ENCODE measurements around the gene KIF25.
A peak's percentile ranks its signal among the peaks of the same experiment; 100 is the strongest.

The KIF25 gene

DNA sequence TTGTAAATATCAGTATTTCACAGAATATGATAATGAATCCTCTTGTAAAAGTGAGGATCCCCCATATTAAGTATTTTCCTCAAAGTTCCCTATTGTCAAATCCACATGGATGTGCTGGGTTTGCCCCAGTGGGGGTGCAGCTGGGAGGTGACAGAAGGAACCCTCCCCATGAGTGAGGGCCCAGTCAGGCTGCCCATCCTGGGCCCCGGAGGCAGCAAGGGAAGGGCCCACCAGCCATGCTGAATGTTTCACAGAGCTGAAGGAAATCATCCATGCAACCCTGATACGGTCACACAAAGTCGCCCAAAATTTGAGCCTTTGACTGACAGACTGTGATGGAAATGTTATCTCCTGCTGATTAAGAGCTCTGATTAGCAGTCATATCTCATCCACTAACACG lies 41.8 kb downstream of the KIF25 start:
- DNase-seq: no peak

- DNase-seq: no peak
Measured at GRCh38 chr6:168039849-168040248, 42.4 kb downstream of the KIF25 start.

- no peak for DNase-seq
Measured at GRCh38 chr6:168040856-168041496, 43.5 kb downstream of the KIF25 start.

GRCh38 chr6:168041928-168042327 lies 44.5 kb downstream of the KIF25 start:
- no peak for DNase-seq

- no peak for DNase-seq
Measured at GRCh38 chr6:168042426-168043192, 45.1 kb downstream of the KIF25 start.

DNA sequence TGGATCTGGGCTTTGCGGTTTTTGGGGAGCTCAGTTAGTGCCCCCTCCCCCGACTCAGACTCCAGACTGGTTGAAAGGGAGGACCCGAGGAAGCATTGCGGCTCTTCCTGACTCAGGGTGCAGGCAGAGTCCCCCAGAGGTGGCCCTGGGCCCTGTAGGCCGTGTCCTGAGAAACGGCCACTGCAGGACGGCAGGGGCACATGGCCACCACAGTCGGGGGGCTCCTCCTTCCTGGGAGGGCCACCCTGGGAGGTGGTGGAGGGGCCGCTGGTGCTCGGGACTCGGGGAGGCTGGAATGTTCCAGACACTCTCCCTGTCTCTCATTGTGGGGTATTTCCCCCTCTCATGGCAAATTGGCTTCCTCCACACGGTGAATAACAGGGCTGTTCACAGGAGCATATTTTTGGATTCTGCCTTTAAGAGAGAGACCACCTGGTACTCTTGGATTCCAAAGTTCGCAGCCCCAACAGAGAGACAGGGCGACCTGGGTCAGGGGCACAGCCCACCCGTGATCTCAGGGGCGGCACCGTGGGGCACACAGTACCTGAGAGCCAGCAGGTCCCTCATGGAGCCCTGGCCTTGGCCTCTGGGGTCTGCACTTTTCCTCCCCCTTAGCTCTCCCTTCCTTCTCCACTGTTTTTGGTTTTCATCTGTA lies 45.8 kb downstream of the KIF25 start:
- no peak for DNase-seq

GRCh38 chr6:168043848-168044415 lies 46.5 kb downstream of the KIF25 start:
- DNase-seq: no peak

GRCh38 chr6:168044521-168045130 lies 47.2 kb downstream of the KIF25 start:
- no peak for DNase-seq

DNA sequence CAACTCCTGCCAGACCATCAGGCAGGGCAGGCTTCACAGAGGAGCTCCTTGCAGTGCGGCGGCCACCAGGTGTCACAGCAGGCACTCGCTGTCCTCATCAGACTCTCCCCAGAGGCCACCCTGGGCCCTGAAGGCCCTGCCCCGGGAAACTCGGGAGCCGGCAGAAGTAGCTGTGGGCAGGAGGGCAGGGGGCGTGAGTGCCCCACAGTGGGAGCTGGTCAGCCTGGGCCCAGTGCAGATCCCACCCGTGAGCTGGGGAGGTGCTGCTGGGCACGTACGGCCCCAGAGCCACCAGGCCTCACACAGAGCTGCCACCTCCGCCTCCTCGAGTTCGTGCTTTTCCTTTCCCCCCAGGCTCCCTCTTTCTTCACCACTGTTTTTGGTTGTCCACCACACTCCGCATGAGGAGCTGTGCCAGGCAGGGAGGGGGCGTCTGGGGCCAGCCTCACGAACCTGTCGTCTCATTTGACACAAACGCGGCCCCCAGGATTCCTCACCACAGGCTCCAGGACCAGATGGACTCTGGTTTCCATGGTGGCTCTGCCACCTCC lies 47.7 kb downstream of the KIF25 start:
- no peak for DNase-seq

GRCh38 chr6:168045706-168046620 lies 48.5 kb downstream of the KIF25 start:
- no peak for DNase-seq

DNA sequence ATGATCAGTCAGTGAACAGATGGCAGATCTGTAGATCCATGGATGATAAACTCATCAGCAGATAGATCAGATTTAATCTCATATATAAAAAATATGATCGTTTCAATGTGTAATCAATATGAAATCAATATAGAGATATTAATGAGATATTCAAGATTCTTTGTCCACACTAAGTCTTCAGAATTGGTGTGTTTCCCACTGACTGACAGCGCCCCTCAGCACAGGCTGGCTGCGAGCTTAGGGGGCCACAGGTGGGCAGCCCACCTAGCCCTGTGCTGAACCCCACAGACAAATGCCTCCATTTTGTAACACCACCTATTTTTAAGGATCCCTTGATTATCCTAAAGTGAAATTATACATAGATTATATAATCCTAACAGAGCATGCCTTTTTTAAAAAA lies 49.2 kb downstream of the KIF25 start:
- DNase-seq: no peak

GRCh38 chr6:168047841-168048723 lies 50.6 kb downstream of the KIF25 start:
- DNase-seq: no peak

DNA sequence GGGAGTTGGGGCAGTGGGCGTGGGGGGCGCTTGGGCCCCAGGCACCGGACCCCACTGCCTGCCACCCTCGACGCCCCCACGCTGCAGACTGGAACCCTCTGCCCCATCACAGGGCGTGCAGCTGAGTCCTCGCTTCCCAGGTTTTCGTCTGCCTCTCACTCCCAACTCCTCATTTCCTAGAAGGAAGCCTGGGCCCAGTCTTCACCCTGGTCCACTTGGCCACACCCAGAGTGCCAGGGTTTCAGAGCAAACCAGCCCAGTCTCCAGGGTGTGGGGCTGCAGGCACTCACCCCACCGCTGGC lies 51.2 kb downstream of the KIF25 start:
- DNase-seq: no peak

GRCh38 chr6:168049277-168049676 lies 51.8 kb downstream of the KIF25 start:
- DNase-seq: no peak

GRCh38 chr6:168049706-168050224 lies 52.3 kb downstream of the KIF25 start:
- no peak for DNase-seq

DNA sequence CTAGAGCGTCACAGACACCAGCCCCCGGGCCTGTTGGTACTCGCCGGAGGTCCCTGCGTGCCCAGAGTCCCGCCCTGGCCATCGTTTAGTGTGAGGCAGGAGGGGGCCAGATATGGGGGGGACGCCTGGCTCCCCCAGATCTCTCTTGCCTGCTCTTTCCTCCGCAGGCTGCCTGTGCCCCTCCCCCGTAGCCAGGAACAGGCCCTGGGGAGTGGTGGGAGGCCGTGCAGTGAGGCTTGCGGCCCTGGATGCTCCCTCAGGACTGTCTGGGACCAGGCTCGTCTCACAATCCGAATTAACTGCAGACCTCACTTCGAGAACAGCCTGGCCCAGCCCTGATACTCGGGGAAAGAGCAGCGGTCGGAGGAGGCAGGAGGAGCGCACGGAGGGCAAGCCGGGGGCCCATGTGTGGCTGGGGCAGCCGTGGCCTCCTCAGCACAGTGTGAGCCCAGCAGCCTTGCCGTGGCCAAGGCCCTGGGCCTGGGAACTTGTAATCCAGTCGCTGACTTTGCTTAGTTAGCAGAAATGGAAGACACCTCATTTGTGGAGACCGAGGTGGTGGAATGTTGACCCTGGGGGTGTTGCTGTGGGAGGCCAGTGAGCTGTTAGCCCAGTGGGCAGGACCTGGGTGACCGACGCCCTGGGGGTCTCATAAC lies 52.9 kb downstream of the KIF25 start:
- no peak for DNase-seq

DNA sequence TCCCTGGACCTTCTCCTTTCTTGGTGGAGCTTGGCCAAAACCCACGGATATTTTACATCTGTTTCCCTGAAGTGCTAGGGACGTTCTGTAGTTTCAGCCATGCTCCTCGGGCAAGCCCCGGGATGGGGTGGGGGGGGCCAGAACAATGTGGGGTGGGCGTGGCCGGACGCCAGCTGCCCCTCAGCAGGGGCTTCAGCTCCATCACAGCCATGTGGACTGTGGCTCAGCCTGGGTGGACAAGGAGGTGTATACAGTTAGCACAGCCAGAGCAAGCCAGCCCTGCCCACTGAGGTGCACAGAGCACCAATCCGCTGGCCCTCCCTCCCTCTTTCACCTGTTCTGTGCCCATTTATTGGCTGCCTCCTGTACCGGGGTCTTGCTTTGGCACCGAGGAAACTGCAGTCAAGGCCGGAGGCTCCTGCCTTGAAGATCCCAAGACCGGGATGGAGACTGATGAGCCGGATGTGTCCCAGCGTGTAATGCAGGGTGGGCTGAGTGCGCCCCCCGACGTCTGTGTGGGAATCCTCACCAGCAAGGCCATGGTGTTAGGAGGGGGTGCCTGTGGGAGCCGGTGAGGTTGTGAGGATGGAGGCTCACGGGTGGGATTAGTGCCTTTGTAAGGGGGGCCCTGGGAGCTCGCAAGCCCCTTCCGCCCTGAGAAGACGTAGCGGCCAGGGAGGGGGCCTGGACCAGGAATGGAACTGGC lies 53.6 kb downstream of the KIF25 start:
- DNase-seq: no peak

DNA sequence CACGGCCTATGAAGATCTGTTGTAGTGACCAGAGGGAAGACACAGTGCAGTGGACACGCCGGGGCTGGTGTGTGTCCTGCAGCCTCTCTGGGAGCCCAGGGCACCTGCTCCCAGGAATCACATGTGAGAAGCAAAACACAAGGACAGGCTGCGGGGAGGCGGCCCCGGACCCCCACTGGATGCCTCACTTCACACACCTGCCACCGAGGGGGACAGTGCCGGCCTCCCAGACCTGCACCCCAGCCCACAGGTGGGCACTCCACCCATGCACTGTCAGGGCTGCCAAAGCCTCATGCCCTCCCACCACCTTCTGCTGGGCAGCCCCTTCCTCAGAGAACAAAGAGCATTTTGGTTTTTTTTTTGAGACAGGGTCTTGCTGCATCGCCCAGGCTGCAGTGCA lies 54.2 kb downstream of the KIF25 start:
- no peak for DNase-seq

- peak; percentile 11 for DNase-seq
Measured at GRCh38 chr6:168052291-168052891, 54.9 kb downstream of the KIF25 start.
